GM12892 (cell line): ENCODE data around the gene RBPJL.

Experiments
- POLR2A ChIP-seq: IDR thresholded peaks from 2 replicates; pipeline ENCODE4 v1.6.1; 2011; ENCODE audit warnings: low read depth, low read length, control low read depth
- POLR2AphosphoS5 ChIP-seq: IDR thresholded peaks from 2 replicates; pipeline ENCODE4 v1.6.1; 2011; ENCODE audit warnings: low read depth, low read length, control low read depth
- TAF1 ChIP-seq: IDR thresholded peaks from 2 replicates; pipeline ENCODE4 v1.6.1; 2011; ENCODE audit warnings: low read depth, mild to moderate bottlenecking, control low read depth, low read length, borderline replicate concordance

GRCh38 chr20:45315672-45316071 lies 9.0 kb downstream of the RBPJL start:
- TF ChIP-seq TAF1 (no peak), POLR2AphosphoS5 (no peak), POLR2A (no peak)
